HL-60 (cell line): ENCODE measurements around the gene TUBA1C.

Source experiments
- CTCF ChIP-seq: IDR thresholded peaks from one replicate; pipeline ENCODE4 v1.5.1; 2011; ENCODE audit warnings: low read length, control low read depth, inconsistent platforms; ENCODE audit not compliant: insufficient read depth
- POLR2AphosphoS5 ChIP-seq: IDR thresholded peaks from 2 replicates; pipeline ENCODE4 v1.6.1; 2012; ENCODE audit warnings: low read depth

- TF ChIP-seq POLR2AphosphoS5 (no peak), CTCF (no peak)
These were observed 39.2 kb upstream of the TUBA1C start for GRCh38 chr12:49225576-49226166.
